GM23248 (cell line): Measurements from ENCODE around the gene BMP8A.

ENCODE experiments used
- EZH2 ChIP-seq: fragments of 200-600 bp; sonication (generic); IDR thresholded peaks from 2 replicates; pipeline ENCODE4 v1.6.1; 2018; ENCODE audit warnings: antibody characterized with exemption, mild to moderate bottlenecking; ENCODE audit not compliant: insufficient read depth, poor library complexity, severe bottlenecking
- EZH2phosphoT487 ChIP-seq: fragments of 200-600 bp; sonication (generic); IDR thresholded peaks from 2 replicates; pipeline ENCODE4 v1.6.1; 2018; ENCODE audit warnings: antibody characterized with exemption, moderate library complexity, mild to moderate bottlenecking, low read depth; ENCODE audit not compliant: insufficient read depth

GRCh38 chr1:39484564-39484963 lies 6.9 kb upstream of the BMP8A start:
- TF ChIP-seq EZH2 (no peak), EZH2phosphoT487 (no peak)
